ENCODE results near the gene CKLF. TPM values are rescaled to one million over a fixed set of nuclear protein-coding genes. Genes with fewer than 3 reads are reported as not detected.
"Not testable (repeated sequence)": the region's sequence is repeated elsewhere in the genome, so short reads cannot be mapped to it uniquely, and the experiment has no call there.

The CKLF gene
- total and polyA plus RNA-seq, 2 experiments from 2014 or later, result 16.6 to 25.6 TPM

- no peaks in the 10 kb centered on the region for H3K4me1 ChIP-seq (ENCODE audit: low read depth)
- H3K27me3 ChIP-seq, result no peaks in the 10 kb centered on the region
- H3K9me3 ChIP-seq (ENCODE audit: low read depth), result no peaks in the 10 kb centered on the region
- TF ChIP-seq, protein P1, sequence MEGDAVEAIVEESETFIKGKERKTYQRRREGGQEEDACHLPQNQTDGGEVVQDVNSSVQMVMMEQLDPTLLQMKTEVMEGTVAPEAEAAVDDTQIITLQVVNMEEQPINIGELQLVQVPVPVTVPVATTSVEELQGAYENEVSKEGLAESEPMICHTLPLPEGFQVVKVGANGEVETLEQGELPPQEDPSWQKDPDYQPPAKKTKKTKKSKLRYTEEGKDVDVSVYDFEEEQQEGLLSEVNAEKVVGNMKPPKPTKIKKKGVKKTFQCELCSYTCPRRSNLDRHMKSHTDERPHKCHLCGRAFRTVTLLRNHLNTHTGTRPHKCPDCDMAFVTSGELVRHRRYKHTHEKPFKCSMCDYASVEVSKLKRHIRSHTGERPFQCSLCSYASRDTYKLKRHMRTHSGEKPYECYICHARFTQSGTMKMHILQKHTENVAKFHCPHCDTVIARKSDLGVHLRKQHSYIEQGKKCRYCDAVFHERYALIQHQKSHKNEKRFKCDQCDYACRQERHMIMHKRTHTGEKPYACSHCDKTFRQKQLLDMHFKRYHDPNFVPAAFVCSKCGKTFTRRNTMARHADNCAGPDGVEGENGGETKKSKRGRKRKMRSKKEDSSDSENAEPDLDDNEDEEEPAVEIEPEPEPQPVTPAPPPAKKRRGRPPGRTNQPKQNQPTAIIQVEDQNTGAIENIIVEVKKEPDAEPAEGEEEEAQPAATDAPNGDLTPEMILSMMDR (IDR thresholded peaks at IDR 0.05; ENCODE audit: low read depth, low read length), result no peak
- H3K27ac ChIP-seq, result no peak overlapping the region
- no peak overlapping the region for H3K4me3 ChIP-seq
- no peaks in the 10 kb centered on the region for H3K36me3 ChIP-seq
- DNase-seq (ENCODE audit: low read depth in 1 of 2, low spot score in 1 of 2), result peak in 1 of 2 donors; percentile 74
Measured at GRCh38 chr16:66512272-66513110, 39.9 kb upstream of the CKLF start.

DNA sequence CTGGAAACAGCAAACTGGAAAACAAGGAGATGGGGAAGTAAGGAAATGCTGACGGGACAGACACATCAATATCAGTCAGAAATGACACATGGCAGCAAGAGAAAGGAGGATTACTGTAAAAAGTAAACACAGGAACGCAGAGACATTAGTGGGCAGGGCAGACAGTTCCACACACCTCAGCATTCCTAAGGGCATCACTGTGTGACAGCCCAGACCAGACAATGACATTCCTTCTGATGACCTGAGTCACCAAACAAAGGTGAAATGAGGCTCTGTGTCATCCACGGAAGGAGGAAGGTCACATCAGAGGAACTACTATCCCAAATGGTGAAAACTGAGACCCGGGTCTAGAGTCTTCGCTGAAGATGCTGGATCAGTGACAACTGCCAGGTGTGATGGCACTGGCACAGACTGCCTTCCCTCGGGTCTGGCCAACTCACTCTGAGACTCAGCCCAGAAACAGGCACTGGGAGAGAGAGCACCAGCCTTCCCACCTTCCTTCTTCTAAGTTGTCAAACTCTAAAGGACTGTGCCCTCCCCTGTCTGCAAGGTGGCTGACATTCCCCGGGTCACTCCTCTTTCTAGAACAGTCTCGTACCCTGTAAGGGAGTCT lies 39.2 kb upstream of the CKLF start:
- Histone ChIP-seq H3K36me3 (no peaks in the 10 kb centered on the region), H3K4me3 (no peak overlapping the region), H3K9me3 (ENCODE audit: low read depth) (no peaks in the 10 kb centered on the region), H3K27ac (no peak overlapping the region), H3K4me1 (ENCODE audit: low read depth) (no peaks in the 10 kb centered on the region), H3K27me3 (no peaks in the 10 kb centered on the region)
- TF ChIP-seq, protein P1 (IDR thresholded peaks at IDR 0.05; ENCODE audit: low read depth, low read length), result no peak
- no peak for DNase-seq (ENCODE audit: low read depth in 1 of 2, low spot score in 1 of 2)

DNA sequence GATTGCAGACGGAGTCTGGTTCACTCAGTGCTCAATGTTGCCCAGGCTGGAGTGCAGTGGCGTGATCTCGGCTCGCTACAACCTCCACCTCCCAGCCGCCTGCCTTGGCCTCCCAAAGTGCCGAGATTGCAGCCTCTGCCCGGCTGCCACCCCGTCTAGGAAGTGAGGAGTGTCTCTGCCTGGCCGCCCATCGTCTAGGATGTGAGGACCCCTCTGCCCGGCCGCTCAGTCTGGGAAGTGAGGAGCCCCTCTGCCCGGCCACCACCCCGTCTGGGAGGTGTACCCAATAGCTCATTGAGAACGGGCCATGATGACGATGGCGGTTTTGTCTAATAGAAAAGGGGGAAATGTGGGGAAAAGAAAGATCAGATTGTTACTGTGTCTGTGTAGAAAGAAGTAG lies 38.0 kb upstream of the CKLF start:
- not testable (repeated sequence) for H3K27ac ChIP-seq; H3K4me3 ChIP-seq; H3K4me1 ChIP-seq (ENCODE audit: low read depth); DNase-seq (ENCODE audit: low read depth in 1 of 2, low spot score in 1 of 2); H3K27me3 ChIP-seq; H3K9me3 ChIP-seq (ENCODE audit: low read depth); H3K36me3 ChIP-seq

DNA sequence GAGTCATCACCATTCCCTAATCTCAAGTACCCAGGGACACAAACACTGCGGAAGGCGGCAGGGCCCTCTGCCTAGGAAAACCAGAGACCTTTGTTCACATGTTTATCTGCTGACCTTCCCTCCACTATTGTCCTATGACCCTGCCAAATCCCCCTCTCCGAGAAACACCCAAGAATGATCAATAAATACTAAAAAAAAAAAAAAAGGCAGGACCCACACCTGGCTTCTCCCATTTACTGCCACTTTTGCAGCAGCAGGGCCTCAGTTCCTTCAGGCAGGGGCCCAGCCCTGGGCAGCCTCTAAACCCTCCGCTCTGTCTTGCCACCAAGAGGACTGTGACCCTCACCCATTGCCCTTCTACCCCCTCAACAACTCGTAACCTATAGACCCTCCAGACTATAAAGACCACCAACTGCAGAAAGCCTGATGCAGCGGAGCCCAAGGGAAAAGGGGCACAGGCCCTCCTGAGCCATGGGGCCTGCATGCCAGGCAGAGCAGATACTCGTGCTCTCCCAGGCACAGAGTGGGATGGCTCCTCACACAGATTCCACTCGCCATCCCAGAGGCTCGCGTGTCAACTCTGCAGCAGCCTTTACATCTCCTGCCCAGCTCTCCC lies 37.3 kb upstream of the CKLF start:
- not testable (repeated sequence) for H3K4me3 ChIP-seq; H3K36me3 ChIP-seq; H3K27ac ChIP-seq; DNase-seq (ENCODE audit: low read depth in 1 of 2, low spot score in 1 of 2); H3K9me3 ChIP-seq (ENCODE audit: low read depth); H3K27me3 ChIP-seq; H3K4me1 ChIP-seq (ENCODE audit: low read depth)

- H3K36me3 ChIP-seq, result no peaks in the 10 kb centered on the region
- TF ChIP-seq, protein P1 (IDR thresholded peaks at IDR 0.05; ENCODE audit: low read depth, low read length), result peak; percentile 60
- peak in 1 of 2 donors; percentile 84 for DNase-seq (ENCODE audit: low read depth in 1 of 2, low spot score in 1 of 2)
- H3K4me3 ChIP-seq, result no peak overlapping the region
- H3K27ac ChIP-seq, result no peak overlapping the region
- no peaks in the 10 kb centered on the region for H3K27me3 ChIP-seq
- H3K4me1 ChIP-seq (ENCODE audit: low read depth), result no peaks in the 10 kb centered on the region
- H3K9me3 ChIP-seq (ENCODE audit: low read depth), result no peaks in the 10 kb centered on the region
Measured at GRCh38 chr16:66515596-66516508, 36.5 kb upstream of the CKLF start.

GRCh38 chr16:66516509-66516807 lies 35.9 kb upstream of the CKLF start:
- H3K9me3 ChIP-seq (ENCODE audit: low read depth), result no peaks in the 10 kb centered on the region
- TF ChIP-seq, protein P1 (IDR thresholded peaks at IDR 0.05; ENCODE audit: low read depth, low read length), result no peak
- no peaks in the 10 kb centered on the region for H3K27me3 ChIP-seq
- H3K27ac ChIP-seq, result no peak overlapping the region
- H3K36me3 ChIP-seq, result no peaks in the 10 kb centered on the region
- no peak overlapping the region for H3K4me3 ChIP-seq
- H3K4me1 ChIP-seq (ENCODE audit: low read depth), result no peaks in the 10 kb centered on the region
- no peak for DNase-seq (ENCODE audit: low read depth in 1 of 2, low spot score in 1 of 2)
